Measurements from ENCODE around the gene SLC35C1. TPM values are rescaled to one million over a fixed set of nuclear protein-coding genes. Genes with fewer than 3 reads are reported as not detected.

The SLC35C1 gene
- total and polyA plus RNA-seq, 2 of the 13 experiments (the other 11 are each of a cell fraction or from before 2014, with no cell fraction given): 2.9 to 7.0 TPM

DNA sequence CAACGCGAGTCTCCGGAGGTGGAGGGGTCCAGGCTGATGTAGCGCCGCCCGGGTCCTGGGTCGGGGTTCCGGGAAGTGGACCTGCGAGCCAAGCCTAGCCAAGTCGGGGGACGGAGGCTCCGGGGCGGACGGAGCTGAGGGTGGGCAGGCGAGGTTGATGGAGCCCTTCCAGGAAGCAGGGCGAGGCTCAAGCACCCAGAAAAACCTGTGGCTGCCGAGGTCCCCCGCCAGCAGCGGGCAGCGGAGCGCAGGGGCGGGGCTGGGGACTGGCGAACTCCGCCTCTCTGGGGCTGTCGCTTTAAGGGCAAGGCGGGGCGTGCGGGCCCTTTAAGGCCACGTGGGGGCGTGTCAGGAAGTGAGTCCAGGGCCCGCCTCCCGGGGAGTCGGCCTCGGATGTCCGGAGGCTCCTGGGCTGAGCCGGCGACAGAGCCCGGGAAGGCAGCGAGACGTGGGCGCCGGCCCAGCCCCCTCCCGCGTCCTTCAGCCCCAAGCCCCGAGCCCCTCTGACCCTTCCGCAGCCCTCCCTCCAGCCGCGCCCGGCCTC, at the start of gene SLC35C1 (continued):
- TF ChIP-seq, protein P1, sequence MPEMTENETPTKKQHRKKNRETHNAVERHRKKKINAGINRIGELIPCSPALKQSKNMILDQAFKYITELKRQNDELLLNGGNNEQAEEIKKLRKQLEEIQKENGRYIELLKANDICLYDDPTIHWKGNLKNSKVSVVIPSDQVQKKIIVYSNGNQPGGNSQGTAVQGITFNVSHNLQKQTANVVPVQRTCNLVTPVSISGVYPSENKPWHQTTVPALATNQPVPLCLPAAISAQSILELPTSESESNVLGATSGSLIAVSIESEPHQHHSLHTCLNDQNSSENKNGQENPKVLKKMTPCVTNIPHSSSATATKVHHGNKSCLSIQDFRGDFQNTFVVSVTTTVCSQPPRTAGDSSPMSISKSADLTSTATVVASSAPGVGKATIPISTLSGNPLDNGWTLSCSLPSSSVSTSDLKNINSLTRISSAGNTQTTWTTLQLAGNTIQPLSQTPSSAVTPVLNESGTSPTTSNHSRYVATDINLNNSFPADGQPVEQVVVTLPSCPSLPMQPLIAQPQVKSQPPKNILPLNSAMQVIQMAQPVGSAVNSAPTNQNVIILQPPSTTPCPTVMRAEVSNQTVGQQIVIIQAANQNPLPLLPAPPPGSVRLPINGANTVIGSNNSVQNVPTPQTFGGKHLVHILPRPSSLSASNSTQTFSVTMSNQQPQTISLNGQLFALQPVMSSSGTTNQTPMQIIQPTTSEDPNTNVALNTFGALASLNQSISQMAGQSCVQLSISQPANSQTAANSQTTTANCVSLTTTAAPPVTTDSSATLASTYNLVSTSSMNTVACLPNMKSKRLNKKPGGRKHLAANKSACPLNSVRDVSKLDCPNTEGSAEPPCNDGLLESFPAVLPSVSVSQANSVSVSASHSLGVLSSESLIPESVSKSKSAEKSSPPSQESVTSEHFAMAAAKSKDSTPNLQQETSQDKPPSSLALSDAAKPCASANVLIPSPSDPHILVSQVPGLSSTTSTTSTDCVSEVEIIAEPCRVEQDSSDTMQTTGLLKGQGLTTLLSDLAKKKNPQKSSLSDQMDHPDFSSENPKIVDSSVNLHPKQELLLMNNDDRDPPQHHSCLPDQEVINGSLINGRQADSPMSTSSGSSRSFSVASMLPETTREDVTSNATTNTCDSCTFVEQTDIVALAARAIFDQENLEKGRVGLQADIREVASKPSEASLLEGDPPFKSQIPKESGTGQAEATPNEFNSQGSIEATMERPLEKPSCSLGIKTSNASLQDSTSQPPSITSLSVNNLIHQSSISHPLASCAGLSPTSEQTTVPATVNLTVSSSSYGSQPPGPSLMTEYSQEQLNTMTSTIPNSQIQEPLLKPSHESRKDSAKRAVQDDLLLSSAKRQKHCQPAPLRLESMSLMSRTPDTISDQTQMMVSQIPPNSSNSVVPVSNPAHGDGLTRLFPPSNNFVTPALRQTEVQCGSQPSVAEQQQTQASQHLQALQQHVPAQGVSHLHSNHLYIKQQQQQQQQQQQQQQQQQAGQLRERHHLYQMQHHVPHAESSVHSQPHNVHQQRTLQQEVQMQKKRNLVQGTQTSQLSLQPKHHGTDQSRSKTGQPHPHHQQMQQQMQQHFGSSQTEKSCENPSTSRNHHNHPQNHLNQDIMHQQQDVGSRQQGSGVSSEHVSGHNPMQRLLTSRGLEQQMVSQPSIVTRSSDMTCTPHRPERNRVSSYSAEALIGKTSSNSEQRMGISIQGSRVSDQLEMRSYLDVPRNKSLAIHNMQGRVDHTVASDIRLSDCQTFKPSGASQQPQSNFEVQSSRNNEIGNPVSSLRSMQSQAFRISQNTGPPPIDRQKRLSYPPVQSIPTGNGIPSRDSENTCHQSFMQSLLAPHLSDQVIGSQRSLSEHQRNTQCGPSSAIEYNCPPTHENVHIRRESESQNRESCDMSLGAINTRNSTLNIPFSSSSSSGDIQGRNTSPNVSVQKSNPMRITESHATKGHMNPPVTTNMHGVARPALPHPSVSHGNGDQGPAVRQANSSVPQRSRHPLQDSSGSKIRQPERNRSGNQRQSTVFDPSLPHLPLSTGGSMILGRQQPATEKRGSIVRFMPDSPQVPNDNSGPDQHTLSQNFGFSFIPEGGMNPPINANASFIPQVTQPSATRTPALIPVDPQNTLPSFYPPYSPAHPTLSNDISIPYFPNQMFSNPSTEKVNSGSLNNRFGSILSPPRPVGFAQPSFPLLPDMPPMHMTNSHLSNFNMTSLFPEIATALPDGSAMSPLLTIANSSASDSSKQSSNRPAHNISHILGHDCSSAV (CRISPR knock-in tag; IDR thresholded peaks at IDR 0.05; ENCODE audit: borderline replicate concordance): no peak
- no peak; the same call in 1 of the 2 replicates for TF ChIP-seq SAFB2 (CRISPR knock-in tag; IDR thresholded peaks at IDR 0.05; ENCODE audit: borderline replicate concordance, low read depth)
- no peak for TF ChIP-seq NFKB2 (CRISPR knock-in tag; IDR thresholded peaks at IDR 0.05; ENCODE audit: borderline replicate concordance)
- TF ChIP-seq EZH2 (conservative IDR thresholded peaks at IDR 0.05; ENCODE audit: low read depth, low read length): no peak
- TF ChIP-seq, protein P2, sequence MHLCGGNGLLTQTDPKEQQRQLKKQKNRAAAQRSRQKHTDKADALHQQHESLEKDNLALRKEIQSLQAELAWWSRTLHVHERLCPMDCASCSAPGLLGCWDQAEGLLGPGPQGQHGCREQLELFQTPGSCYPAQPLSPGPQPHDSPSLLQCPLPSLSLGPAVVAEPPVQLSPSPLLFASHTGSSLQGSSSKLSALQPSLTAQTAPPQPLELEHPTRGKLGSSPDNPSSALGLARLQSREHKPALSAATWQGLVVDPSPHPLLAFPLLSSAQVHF (CRISPR knock-in tag; IDR thresholded peaks at IDR 0.05): no peak
- 0 out of 2 replicates have a peak, but pooled peaks have one; percentile 24 for TF ChIP-seq ZNF619 (CRISPR knock-in tag; IDR thresholded peaks at IDR 0.05)
- TF ChIP-seq SRSF9 (IDR thresholded peaks at IDR 0.05; ENCODE audit: borderline replicate concordance, insufficient read depth, low read depth, low read length, poor library complexity, severe bottlenecking): no peak
- no peak for TF ChIP-seq NFYB (CRISPR knock-in tag; IDR thresholded peaks at IDR 0.05)
- TF ChIP-seq DMAP1 (CRISPR knock-in tag; IDR thresholded peaks at IDR 0.05): no peak; the same call in none of the 2 replicates
- 0 out of 2 replicates have a peak, but pooled peaks have one; percentile 10 for TF ChIP-seq FOXA3 (CRISPR knock-in tag; IDR thresholded peaks at IDR 0.05)
- TF ChIP-seq, protein P3, sequence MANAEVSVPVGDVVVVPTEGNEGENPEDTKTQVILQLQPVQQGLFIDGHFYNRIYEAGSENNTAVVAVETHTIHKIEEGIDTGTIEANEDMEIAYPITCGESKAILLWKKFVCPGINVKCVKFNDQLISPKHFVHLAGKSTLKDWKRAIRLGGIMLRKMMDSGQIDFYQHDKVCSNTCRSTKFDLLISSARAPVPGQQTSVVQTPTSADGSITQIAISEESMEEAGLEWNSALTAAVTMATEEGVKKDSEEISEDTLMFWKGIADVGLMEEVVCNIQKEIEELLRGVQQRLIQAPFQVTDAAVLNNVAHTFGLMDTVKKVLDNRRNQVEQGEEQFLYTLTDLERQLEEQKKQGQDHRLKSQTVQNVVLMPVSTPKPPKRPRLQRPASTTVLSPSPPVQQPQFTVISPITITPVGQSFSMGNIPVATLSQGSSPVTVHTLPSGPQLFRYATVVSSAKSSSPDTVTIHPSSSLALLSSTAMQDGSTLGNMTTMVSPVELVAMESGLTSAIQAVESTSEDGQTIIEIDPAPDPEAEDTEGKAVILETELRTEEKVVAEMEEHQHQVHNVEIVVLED (CRISPR knock-in tag; IDR thresholded peaks at IDR 0.05; ENCODE audit: borderline replicate concordance): no peak
- peak; percentile 27 for TF ChIP-seq IKZF4 (CRISPR knock-in tag; IDR thresholded peaks at IDR 0.05; ENCODE audit: borderline replicate concordance, low read depth, not compliant biosample characterization)
- TF ChIP-seq ZSCAN21 (CRISPR knock-in tag; IDR thresholded peaks at IDR 0.05; ENCODE audit: borderline replicate concordance): peak; percentile 67
- TF ChIP-seq ETV6 (CRISPR knock-in tag; conservative IDR thresholded peaks at IDR 0.05): 0 out of 2 replicates have a peak, but pooled peaks have one; percentile 14
- TF ChIP-seq, protein P4, sequence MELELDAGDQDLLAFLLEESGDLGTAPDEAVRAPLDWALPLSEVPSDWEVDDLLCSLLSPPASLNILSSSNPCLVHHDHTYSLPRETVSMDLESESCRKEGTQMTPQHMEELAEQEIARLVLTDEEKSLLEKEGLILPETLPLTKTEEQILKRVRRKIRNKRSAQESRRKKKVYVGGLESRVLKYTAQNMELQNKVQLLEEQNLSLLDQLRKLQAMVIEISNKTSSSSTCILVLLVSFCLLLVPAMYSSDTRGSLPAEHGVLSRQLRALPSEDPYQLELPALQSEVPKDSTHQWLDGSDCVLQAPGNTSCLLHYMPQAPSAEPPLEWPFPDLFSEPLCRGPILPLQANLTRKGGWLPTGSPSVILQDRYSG (CRISPR knock-in tag; IDR thresholded peaks at IDR 0.05): no peak

Data from HepG2 (cell line).